Fibroblast of lung (primary cell): ENCODE data around the gene ASIC2. TPM values are rescaled to one million over a fixed set of nuclear protein-coding genes. Genes with fewer than 3 reads are reported as not detected.
A peak's percentile ranks its signal among the peaks of the same experiment; 100 is the strongest.

ENCODE experiments used
- DNase-seq, 2 donors: peaks; one replicate each; pipeline versions ENCODE4 v3.0.0 to v3.0.0-alpha.2; 2010; ENCODE audit warnings: low read depth in 2 of 2
- H2AFZ ChIP-seq: 2 replicates; pipeline ENCODE4 v1.5.1; 2012; ENCODE audit warnings: low read length, control low read depth, inconsistent platforms
- H3K27ac ChIP-seq: 2 replicates; pipeline ENCODE4 v1.5.1; 2011; ENCODE audit warnings: low read length, control low read depth; ENCODE audit not compliant: insufficient read depth
- H3K27me3 ChIP-seq: 2 replicates; pipeline ENCODE4 v1.5.1; 2011; ENCODE audit warnings: mild to moderate bottlenecking, low read length; ENCODE audit not compliant: control insufficient read depth, insufficient read depth
- H3K36me3 ChIP-seq: 2 replicates; pipeline ENCODE4 v1.5.1; 2011; ENCODE audit warnings: low read length; ENCODE audit not compliant: control insufficient read depth, insufficient read depth
- H3K4me1 ChIP-seq: 2 replicates; pipeline ENCODE4 v1.5.1; 2011; ENCODE audit warnings: low read length; ENCODE audit not compliant: control insufficient read depth, insufficient read depth; ENCODE audit errors: extremely low read depth
- H3K4me2 ChIP-seq: 2 replicates; pipeline ENCODE4 v1.5.1; 2011; ENCODE audit warnings: low read length, control low read depth; ENCODE audit not compliant: insufficient read depth; ENCODE audit errors: extremely low read depth
- H3K4me3 ChIP-seq, 4 experiments: fragments of 200-600 bp in 1 of 4; sonication (generic) in 1 of 4; replicated peaks in 1 of 4; 2 replicates each; pipeline ENCODE4 v1.5.1; 2011 to 2016; ENCODE audit warnings: low read length in 4 of 4, low read depth in 3 of 4, mild to moderate bottlenecking in 3 of 4, control low read depth in 2 of 4, inconsistent platforms in 1 of 4, mixed read lengths in 1 of 4; ENCODE audit not compliant: insufficient read depth in 1 of 4; ENCODE audit errors: control extremely low read depth in 1 of 4
- H3K79me2 ChIP-seq: 2 replicates; pipeline ENCODE4 v1.5.1; 2012; ENCODE audit warnings: mild to moderate bottlenecking, low read length, inconsistent platforms; ENCODE audit not compliant: control insufficient read depth, insufficient read depth
- H3K9ac ChIP-seq: 2 replicates; pipeline ENCODE4 v1.5.1; 2011; ENCODE audit warnings: mild to moderate bottlenecking, low read length, control low read depth; ENCODE audit not compliant: insufficient read depth
- H3K9me3 ChIP-seq: 2 replicates; pipeline ENCODE4 v1.5.1; 2012; ENCODE audit warnings: low read depth, low read length; ENCODE audit not compliant: control insufficient read depth, insufficient read depth
- H4K20me1 ChIP-seq: 2 replicates; pipeline ENCODE4 v1.5.1; 2011; ENCODE audit warnings: low read length; ENCODE audit not compliant: control insufficient read depth, insufficient read depth; ENCODE audit errors: extremely low read depth
- CTCF ChIP-seq, 2 donors: IDR thresholded peaks in 1 of 2; conservative IDR thresholded peaks in 1 of 2; 1 replicate in 1 of 2; 2 replicates in 1 of 2; pipeline ENCODE4 v1.5.1; 2011 to 2012; ENCODE audit warnings: low read length in 2 of 2, control low read depth in 1 of 2, inconsistent platforms in 1 of 2, low read depth in 1 of 2, mild to moderate bottlenecking in 1 of 2
- EZH2 ChIP-seq: IDR thresholded peaks from 2 replicates; pipeline ENCODE4 v1.5.1; 2012; ENCODE audit warnings: low read length, control low read depth, mild to moderate bottlenecking; ENCODE audit errors: missing control alignments
- polyA plus RNA-seq, 2 donors: library from polyadenylated mRNA; depleted of rRNA in 1 of 2; stranded (reverse) in 1 of 2; unstranded in 1 of 2; fragments of >200 nt; gene quantifications; 2 replicates each; pipeline ENCODE4 v1.2.1, GENCODE V29; 2011 to 2012; ENCODE audit warnings: missing spikeins in 1 of 2
- total RNA-seq: library from RNA; depleted of rRNA; stranded (reverse); fragments of >200 nt; gene quantifications from 2 replicates; pipeline ENCODE4 v1.2.1, GENCODE V29; 2014

The ASIC2 gene
- total and polyA plus RNA-seq, 2 donors (not counting 1 experiment from before 2014, with no cell fraction given), result 0.08 to 0.50 TPM

GRCh38 chr17:33113276-33113990, 179.7 kb downstream of the ASIC2 start:
- TF ChIP-seq CTCF (conservative IDR thresholded peaks at IDR 0.05 in 1 of 2, IDR thresholded peaks at IDR 0.05 in 1 of 2; ENCODE audit: low read depth in 1 of 2, low read length in 2 of 2) (no peak), EZH2 (no peak)
- Histone ChIP-seq H3K9ac (no peak overlapping the region), H3K4me2 (no peak overlapping the region), H3K9me3 (no peaks in the 10 kb centered on the region), H3K79me2 (no peaks in the 10 kb centered on the region), H3K36me3 (no peaks in the 10 kb centered on the region), H3K4me1 (no peaks in the 10 kb centered on the region), H2AFZ (no peak overlapping the region), H3K27me3 (no peaks in the 10 kb centered on the region), H4K20me1 (no peaks in the 10 kb centered on the region), H3K4me3 (no peak overlapping the region), H3K27ac (no peak overlapping the region)
- DNase-seq, result peak; percentile 30 to 71

- no peak for TF ChIP-seq EZH2
- no peak for TF ChIP-seq CTCF (conservative IDR thresholded peaks at IDR 0.05 in 1 of 2, IDR thresholded peaks at IDR 0.05 in 1 of 2; ENCODE audit: low read depth in 1 of 2, low read length in 2 of 2)
- Histone ChIP-seq H3K4me1 (no peaks in the 10 kb centered on the region), H3K36me3 (no peaks in the 10 kb centered on the region), H3K27me3 (no peaks in the 10 kb centered on the region), H2AFZ (no peak overlapping the region), H4K20me1 (no peaks in the 10 kb centered on the region), H3K9me3 (no peaks in the 10 kb centered on the region), H3K4me2 (no peak overlapping the region), H3K27ac (no peak overlapping the region), H3K4me3 (no peak overlapping the region), H3K79me2 (no peaks in the 10 kb centered on the region), H3K9ac (no peak overlapping the region)
- peak; percentile 2 to 81 for DNase-seq
These were observed 180.3 kb downstream of the ASIC2 start for GRCh38 chr17:33112763-33113162.

GRCh38 chr17:33109336-33110072, 183.6 kb downstream of the ASIC2 start:
- Histone ChIP-seq H3K4me2 (no peak overlapping the region), H3K79me2 (no peaks in the 10 kb centered on the region), H3K4me3 (no peak overlapping the region), H3K9ac (no peak overlapping the region), H3K9me3 (no peaks in the 10 kb centered on the region), H3K27ac (no peak overlapping the region), H4K20me1 (no peaks in the 10 kb centered on the region), H3K36me3 (no peaks in the 10 kb centered on the region), H2AFZ (no peak overlapping the region), H3K4me1 (no peaks in the 10 kb centered on the region), H3K27me3 (no peaks in the 10 kb centered on the region)
- TF ChIP-seq CTCF (conservative IDR thresholded peaks at IDR 0.05 in 1 of 2, IDR thresholded peaks at IDR 0.05 in 1 of 2; ENCODE audit: low read depth in 1 of 2, low read length in 2 of 2) (no peak), EZH2 (no peak)
- DNase-seq, result peak in 1 of 2 donors; percentile 40
